ENCODE measurements around the gene LIX1.

DNA sequence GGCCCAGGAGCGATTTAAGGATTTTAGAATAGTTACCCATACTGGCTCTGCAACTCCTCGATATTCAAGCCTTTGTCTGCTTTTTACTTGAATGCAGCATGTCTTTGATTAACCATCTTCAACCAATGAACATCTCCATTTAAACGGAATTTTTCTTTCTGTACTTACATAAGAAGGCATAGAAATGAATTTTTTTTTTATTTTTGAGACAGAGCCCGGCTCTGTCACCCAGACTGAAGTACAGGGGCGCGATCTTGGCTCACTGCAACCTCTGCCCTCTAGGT is 41.5 kb upstream of the LIX1 start:
- TF ChIP-seq POLR2AphosphoS5 (IDR thresholded peaks at IDR 0.05; ENCODE audit: low read depth, low read length), result no peak
- no peak for TF ChIP-seq POLR2A (IDR thresholded peaks at IDR 0.05; ENCODE audit: low read depth, low read length)
- TF ChIP-seq TAF1 (IDR thresholded peaks at IDR 0.05; ENCODE audit: low read depth, low read length), result no peak
- no peak for TF ChIP-seq SPI1 (IDR thresholded peaks at IDR 0.05; ENCODE audit: low read depth, low read length)
- no peak for TF ChIP-seq PAX5 (IDR thresholded peaks at IDR 0.05; ENCODE audit: insufficient read depth, low read length, severe bottlenecking)

All from GM12891 (cell line).